IMR-90 (cell line): ENCODE data around the gene FRMD3.

Experiments
- BHLHE40 ChIP-seq: fragments of 150-350 bp; IDR thresholded peaks from 2 replicates; pipeline ENCODE4 v1.6.1; 2016; ENCODE audit warnings: mild to moderate bottlenecking, low read depth, low read length
- CEBPB ChIP-seq: IDR thresholded peaks from 2 replicates; pipeline ENCODE4 v1.6.1; 2012; ENCODE audit warnings: low read depth, low read length, improper control_type of control experiment
- CHD1 ChIP-seq: IDR thresholded peaks from 2 replicates; pipeline ENCODE4 v1.6.1; 2012; ENCODE audit warnings: low read depth, low read length, improper control_type of control experiment
- ELK1 ChIP-seq: fragments of 150-350 bp; IDR thresholded peaks from 2 replicates; pipeline ENCODE4 v1.6.1; 2016; ENCODE audit warnings: low read depth, mild to moderate bottlenecking, low read length, moderate library complexity, borderline replicate concordance
- FOS ChIP-seq: fragments of 150-350 bp; IDR thresholded peaks from 2 replicates; pipeline ENCODE4 v1.6.1; 2016; ENCODE audit warnings: low read depth, low read length
- MAFK ChIP-seq: IDR thresholded peaks from 2 replicates; pipeline ENCODE4 v1.6.1; 2012; ENCODE audit warnings: low read depth, low read length, improper control_type of control experiment
- MXI1 ChIP-seq: IDR thresholded peaks from 2 replicates; pipeline ENCODE4 v1.6.1; 2012; ENCODE audit warnings: low read depth, mild to moderate bottlenecking, low read length, moderate library complexity, borderline replicate concordance
- POLR2A ChIP-seq: IDR thresholded peaks from 2 replicates; pipeline ENCODE4 v1.6.1; 2012; ENCODE audit warnings: mild to moderate bottlenecking, low read depth, low read length
- RAD21 ChIP-seq: IDR thresholded peaks from 2 replicates; pipeline ENCODE4 v1.6.1; 2012; ENCODE audit warnings: low read length, improper control_type of control experiment
- RCOR1 ChIP-seq: IDR thresholded peaks from 2 replicates; pipeline ENCODE4 v1.6.1; 2012; ENCODE audit warnings: mild to moderate bottlenecking, low read length, improper control_type of control experiment; ENCODE audit not compliant: insufficient replicate concordance
- RFX5 ChIP-seq: IDR thresholded peaks from 2 replicates; pipeline ENCODE4 v1.8.0; 2012; ENCODE audit warnings: low read depth, mild to moderate bottlenecking, low read length, moderate library complexity
- SMC3 ChIP-seq: fragments of 150-350 bp; IDR thresholded peaks from 2 replicates; pipeline ENCODE4 v1.6.1; 2016; ENCODE audit warnings: low read depth, mild to moderate bottlenecking, antibody characterized with exemption, low read length, moderate library complexity
- TF ChIP-seq, protein P1 (sequence below): conservative IDR thresholded peaks from 2 replicates; pipeline ENCODE4 v1.5.1; 2012; ENCODE audit warnings: mild to moderate bottlenecking, low read depth, low read length, improper control_type of control experiment
- TF ChIP-seq, protein P2 (sequence below): fragments of 150-350 bp; IDR thresholded peaks from 2 replicates; pipeline ENCODE4 v1.6.1; 2017; ENCODE audit warnings: mild to moderate bottlenecking, antibody characterized with exemption, low read length, low read depth

DNA sequence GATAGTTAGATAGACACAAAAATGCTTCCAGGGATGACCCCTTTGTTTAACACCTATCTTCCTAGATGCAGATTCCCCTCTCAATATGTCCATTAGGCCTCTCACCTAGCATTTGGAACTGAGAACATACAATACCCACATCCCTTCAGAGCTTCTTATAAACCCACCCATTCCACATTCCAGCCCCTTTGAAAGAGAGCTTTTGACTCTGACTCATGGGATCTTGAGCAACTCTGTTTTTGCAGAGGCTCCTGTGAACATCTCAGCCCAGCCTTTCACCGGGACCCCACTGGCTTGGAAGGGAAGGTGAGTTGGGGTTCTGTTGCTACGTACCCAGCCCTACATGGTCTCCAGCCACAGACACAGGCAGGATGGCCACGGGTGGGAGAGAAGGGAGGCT is 195.5 kb downstream of the FRMD3 start:
- TF ChIP-seq POLR2A, result no peak
- TF ChIP-seq, protein P1, sequence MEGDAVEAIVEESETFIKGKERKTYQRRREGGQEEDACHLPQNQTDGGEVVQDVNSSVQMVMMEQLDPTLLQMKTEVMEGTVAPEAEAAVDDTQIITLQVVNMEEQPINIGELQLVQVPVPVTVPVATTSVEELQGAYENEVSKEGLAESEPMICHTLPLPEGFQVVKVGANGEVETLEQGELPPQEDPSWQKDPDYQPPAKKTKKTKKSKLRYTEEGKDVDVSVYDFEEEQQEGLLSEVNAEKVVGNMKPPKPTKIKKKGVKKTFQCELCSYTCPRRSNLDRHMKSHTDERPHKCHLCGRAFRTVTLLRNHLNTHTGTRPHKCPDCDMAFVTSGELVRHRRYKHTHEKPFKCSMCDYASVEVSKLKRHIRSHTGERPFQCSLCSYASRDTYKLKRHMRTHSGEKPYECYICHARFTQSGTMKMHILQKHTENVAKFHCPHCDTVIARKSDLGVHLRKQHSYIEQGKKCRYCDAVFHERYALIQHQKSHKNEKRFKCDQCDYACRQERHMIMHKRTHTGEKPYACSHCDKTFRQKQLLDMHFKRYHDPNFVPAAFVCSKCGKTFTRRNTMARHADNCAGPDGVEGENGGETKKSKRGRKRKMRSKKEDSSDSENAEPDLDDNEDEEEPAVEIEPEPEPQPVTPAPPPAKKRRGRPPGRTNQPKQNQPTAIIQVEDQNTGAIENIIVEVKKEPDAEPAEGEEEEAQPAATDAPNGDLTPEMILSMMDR, result no peak
- TF ChIP-seq MXI1, result no peak
- TF ChIP-seq BHLHE40, result no peak
- no peak for TF ChIP-seq RAD21
- no peak for TF ChIP-seq CEBPB
- TF ChIP-seq, protein P2, sequence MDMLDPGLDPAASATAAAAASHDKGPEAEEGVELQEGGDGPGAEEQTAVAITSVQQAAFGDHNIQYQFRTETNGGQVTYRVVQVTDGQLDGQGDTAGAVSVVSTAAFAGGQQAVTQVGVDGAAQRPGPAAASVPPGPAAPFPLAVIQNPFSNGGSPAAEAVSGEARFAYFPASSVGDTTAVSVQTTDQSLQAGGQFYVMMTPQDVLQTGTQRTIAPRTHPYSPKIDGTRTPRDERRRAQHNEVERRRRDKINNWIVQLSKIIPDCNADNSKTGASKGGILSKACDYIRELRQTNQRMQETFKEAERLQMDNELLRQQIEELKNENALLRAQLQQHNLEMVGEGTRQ, result no peak
- TF ChIP-seq RCOR1, result no peak
- TF ChIP-seq ELK1, result no peak
- TF ChIP-seq RFX5, result no peak
- no peak for TF ChIP-seq SMC3
- TF ChIP-seq FOS, result no peak
- no peak for TF ChIP-seq CHD1
- no peak for TF ChIP-seq MAFK
